ENCODE measurements around the gene MEX3D.

GRCh38 chr19:1529430-1529816 is 38.7 kb downstream of the MEX3D start:
- TF ChIP-seq CTCF (conservative IDR thresholded peaks at IDR 0.05), result no peak
- no peak for TF ChIP-seq EZH2 (IDR thresholded peaks at IDR 0.05; ENCODE audit: low read depth)

All from PC-9 (cell line).